HepG2 (cell line): ENCODE results near the gene FAM193A. TPM values are rescaled to one million over a fixed set of nuclear protein-coding genes. Genes with fewer than 3 reads are reported as not detected.
A peak's percentile ranks its signal among the peaks of the same experiment; 100 is the strongest.

Experiments used
- ATAC-seq: fragments of 200-7000 bp; cut with Tn5 transposase; 3 replicates; pipeline ENCODE4 v1.9.1; 2020; ENCODE audit warnings: mild to moderate bottlenecking, moderate library complexity
- BruUV-seq: library from RNA; stranded (reverse); fragments of 400-500 nt; replicated peaks from 2 replicates; lab custom pipeline; 2021; lab: Mats Ljungman, UMichigan
- CTCF ChIA-PET: fragments of 300-600 bp; formaldehyde crosslinking; extraction: SDS; loops from one replicate; lab custom pipeline; 2021; ENCODE audit warnings: low total read pairs, inconsistent platforms, low intra/inter-chr PET ratio; lab: Yijun Ruan, JAX
- POLR2A ChIA-PET: fragments of 350-600 bp; sonication (Branson Sonifier 250); formaldehyde crosslinking; loops from one replicate; lab custom pipeline; 2020; ENCODE audit warnings: antibody characterized with exemption, inconsistent platforms; lab: Yijun Ruan, JAX
- DNase-seq: peaks from one replicate; pipeline ENCODE4 v3.0.0-alpha.2; 2015; ENCODE audit warnings: low spot score
- FAIRE-seq: peaks from 3 replicates; lab custom pipeline; 2011; peaks lifted over from hg19 to GRCh38; lab: Jason Lieb, UNC
- H2AFZ ChIP-seq: one replicate; pipeline ENCODE4 v1.6.1; 2011; ENCODE audit warnings: low read length, inconsistent platforms
- H3K27ac ChIP-seq: fragments of 300-600 bp; 3 replicates; pipeline ENCODE4 v1.8.0; 2011; ENCODE audit warnings: mixed run types, mild to moderate bottlenecking, mixed read lengths, low read length, inconsistent platforms; ENCODE audit not compliant: insufficient read depth; ENCODE audit errors: extremely low read length
- H3K27me3 ChIP-seq, 2 experiments: fragments of 200-600 bp in 1 of 2; 2 replicates in 1 of 2; 3 replicates in 1 of 2; pipeline versions ENCODE4 v1.6.0 to v1.8.0; 2011; ENCODE audit warnings: low read length in 2 of 2, mild to moderate bottlenecking in 2 of 2, moderate library complexity in 2 of 2, inconsistent platforms in 1 of 2; ENCODE audit not compliant: insufficient read depth in 2 of 2, control insufficient read depth in 1 of 2
- H3K36me3 ChIP-seq, 2 experiments: fragments of 200-600 bp in 1 of 2; replicated peaks in 1 of 2; 2 replicates in 1 of 2; 3 replicates in 1 of 2; pipeline versions ENCODE4 v1.5.1 to v1.8.0; 2011; ENCODE audit warnings: low read length in 2 of 2, inconsistent platforms in 1 of 2; ENCODE audit not compliant: insufficient read depth in 2 of 2, control insufficient read depth in 1 of 2
- H3K4me1 ChIP-seq: 2 replicates; pipeline ENCODE4 v1.5.1; 2012; ENCODE audit warnings: low read length, inconsistent platforms; ENCODE audit not compliant: insufficient read depth
- H3K4me2 ChIP-seq: 2 replicates; pipeline ENCODE4 v1.6.0; 2011; ENCODE audit warnings: low read depth, low read length, inconsistent platforms
- H3K4me3 ChIP-seq, 3 experiments: fragments of 200-600 bp in 1 of 3; sonication (generic), shearing (Covaris generic) in 1 of 3; replicated peaks in 1 of 3; 2 replicates each; pipeline ENCODE4 v1.5.1; 2011 to 2016; ENCODE audit warnings: low read length in 3 of 3, inconsistent platforms in 2 of 3, low read depth in 2 of 3, mild to moderate bottlenecking in 2 of 3, control low read depth in 1 of 3, mixed read lengths in 1 of 3; ENCODE audit not compliant: insufficient read depth in 1 of 3
- H3K79me2 ChIP-seq: one replicate; pipeline ENCODE4 v1.6.1; 2011; ENCODE audit warnings: low read length, inconsistent platforms; ENCODE audit not compliant: insufficient read depth
- H3K9ac ChIP-seq: 2 replicates; pipeline ENCODE4 v1.6.0; 2011; ENCODE audit warnings: mild to moderate bottlenecking, low read depth, low read length, inconsistent platforms; ENCODE audit not compliant: insufficient read depth
- H3K9me3 ChIP-seq: 2 replicates; pipeline ENCODE4 v1.5.1; 2012; ENCODE audit warnings: mild to moderate bottlenecking, low read length
- H4K20me1 ChIP-seq: 2 replicates; pipeline ENCODE4 v1.6.0; 2011; ENCODE audit warnings: inconsistent platforms, mild to moderate bottlenecking, low read length, moderate library complexity; ENCODE audit not compliant: insufficient read depth
- BCLAF1 ChIP-seq: fragments of 450-650 bp; IDR thresholded peaks from 2 replicates; pipeline ENCODE4 v1.6.1; 2017; ENCODE audit warnings: mild to moderate bottlenecking
- HNF4A ChIP-seq: sonication (generic); formaldehyde crosslinking; IDR thresholded peaks from 2 replicates; pipeline ENCODE4 v1.4.0; 2020; ENCODE audit warnings: missing genetic modification reagents
- JARID2 ChIP-seq: sonication (generic); formaldehyde crosslinking; IDR thresholded peaks from 2 replicates; pipeline ENCODE4 v1.8.1; 2023; ENCODE audit warnings: missing genetic modification reagents, inconsistent platforms; ENCODE audit not compliant: insufficient replicate concordance
- TBX3 ChIP-seq: fragments of 450-650 bp; IDR thresholded peaks from 2 replicates; pipeline ENCODE4 v1.6.1; 2017; ENCODE audit warnings: antibody characterized with exemption, mild to moderate bottlenecking, inconsistent platforms, borderline replicate concordance
- ZBTB34 ChIP-seq: sonication (generic); formaldehyde crosslinking; IDR thresholded peaks from 2 replicates; pipeline ENCODE4 v1.8.0; 2022; ENCODE audit warnings: mild to moderate bottlenecking, missing genetic modification reagents
- ZNF12 ChIP-seq: sonication (generic); formaldehyde crosslinking; IDR thresholded peaks from 2 replicates; pipeline ENCODE4 v1.5.0; 2020; ENCODE audit warnings: missing genetic modification reagents
- ZNF770 ChIP-seq: sonication (generic); formaldehyde crosslinking; IDR thresholded peaks from 2 replicates; pipeline ENCODE4 v1.5.0; 2020; ENCODE audit warnings: mild to moderate bottlenecking, missing genetic modification reagents
- WGBS: methylation state at CpG from one replicate; pipeline ENCODE4 v1.1.6; 2017; ENCODE audit warnings: low lambda C conversion rate; 5-methylcytosine and 5-hydroxymethylcytosine counted together
- in situ Hi-C: cut with HindIII; loops from 2 replicates; pipeline ENCODE4 v1.10.0; 2017; ENCODE audit warnings: low pct_unique_long_range_greater_than_20kb; ENCODE audit not compliant: extremely low pct_ligation_motif_present
- intact Hi-C: fragments of 100-400 bp; cut with micrococcal nuclease; formaldehyde crosslinking; loops from one replicate; pipeline ENCODE4 v1.10.0; 2022; ENCODE audit not compliant: unreplicated experiment
- polyA plus RNA-seq, 8 experiments: library from polyadenylated mRNA; depleted of rRNA in 3 of 8; stranded (reverse) in 7 of 8; unstranded in 1 of 8; fragments of >200 nt; fragmentation: Illumina TruSeq in 4 of 8; extraction: Trizol in 4 of 8; gene quantifications; 2 replicates each; pipeline versions ENCODE4 v1.2.1 to v1.2.3, GENCODE V29; 2011 to 2016; ENCODE audit warnings: low read depth in 4 of 8, missing spikeins in 1 of 8, mixed read lengths in 1 of 8; ENCODE audit not compliant: insufficient read depth in 1 of 8
- total RNA-seq, 5 experiments: library from RNA; depleted of rRNA; stranded (reverse); fragments of >200 nt; fragmentation: Illumina TruSeq; extraction: Trizol; gene quantifications; 2 replicates each; pipeline ENCODE4 v1.2.3, GENCODE V29; 2016; ENCODE audit warnings: low read depth in 1 of 5

The FAM193A gene
- total and polyA plus RNA-seq, 2 of the 13 experiments (the other 11 are each of a cell fraction or from before 2014, with no cell fraction given), result 5.7 to 8.7 TPM

- intact Hi-C loops (loop anchor here (2.0 kb wide), 1 partner anchor 67 kb away; the partner anchor contains the start of gene RNF4), in situ Hi-C loops (no loop called here)
- no peaks in the 10 kb centered on the region for H3K9me3 ChIP-seq
- FAIRE-seq (no peak), DNase-seq (peak; percentile 42), ATAC-seq (peak; percentile 41)
- peak overlapping the region; percentile 74 to 89 (median 86) for H3K4me3 ChIP-seq
- H3K36me3 ChIP-seq, result no peaks in the 10 kb centered on the region
- H3K79me2 ChIP-seq, result peaks cover 33% of the 10 kb centered on the region
- no peaks in the 10 kb centered on the region; a peak in 1 of 5 replicates for H3K27me3 ChIP-seq
- H2AFZ ChIP-seq, result no peak overlapping the region
- ChIA-PET POLR2A (interaction anchor here (0.6 to 2.5 kb wide), 15 partner anchors 9 to 400 kb away, joined by 3 to 25 read pairs (median 4); partner anchors contain the start of genes HAUS3, MXD4, POLN and RNF4), CTCF (no interaction called here)
- H3K4me1 ChIP-seq, result peaks cover 20% of the 10 kb centered on the region
- peaks cover 22% of the 10 kb centered on the region for H4K20me1 ChIP-seq
- WGBS, result 3% methylated on average over 7 of the region's 77 CpGs
- peak overlapping the region; percentile 92 for H3K9ac ChIP-seq
- BruUV-seq, result TSS peak; percentile 90
- peak overlapping the region; percentile 86 for H3K27ac ChIP-seq
- peak overlapping the region; percentile 96 for H3K4me2 ChIP-seq
- TF ChIP-seq ZBTB34 (CRISPR knock-in tag) (no peak; the same call in 1 of the 2 replicates), HNF4A (CRISPR knock-in tag) (no peak), TBX3 (no peak), ZNF770 (no peak), BCLAF1 (no peak), JARID2 (CRISPR knock-in tag) (no peak), ZNF12 (CRISPR knock-in tag) (no peak)
Observed at GRCh38 chr4:2535376-2536192, 863 bp upstream of the FAM193A start.
